GM15510 (cell line): Measurements from ENCODE around the gene SVEP1.

Source experiments
- POLR2A ChIP-seq: IDR thresholded peaks from 3 replicates; pipeline ENCODE4 v1.6.1; 2011; ENCODE audit warnings: borderline replicate concordance; ENCODE audit not compliant: insufficient read length; ENCODE audit errors: extremely low read depth

SVEP1 gene

DNA sequence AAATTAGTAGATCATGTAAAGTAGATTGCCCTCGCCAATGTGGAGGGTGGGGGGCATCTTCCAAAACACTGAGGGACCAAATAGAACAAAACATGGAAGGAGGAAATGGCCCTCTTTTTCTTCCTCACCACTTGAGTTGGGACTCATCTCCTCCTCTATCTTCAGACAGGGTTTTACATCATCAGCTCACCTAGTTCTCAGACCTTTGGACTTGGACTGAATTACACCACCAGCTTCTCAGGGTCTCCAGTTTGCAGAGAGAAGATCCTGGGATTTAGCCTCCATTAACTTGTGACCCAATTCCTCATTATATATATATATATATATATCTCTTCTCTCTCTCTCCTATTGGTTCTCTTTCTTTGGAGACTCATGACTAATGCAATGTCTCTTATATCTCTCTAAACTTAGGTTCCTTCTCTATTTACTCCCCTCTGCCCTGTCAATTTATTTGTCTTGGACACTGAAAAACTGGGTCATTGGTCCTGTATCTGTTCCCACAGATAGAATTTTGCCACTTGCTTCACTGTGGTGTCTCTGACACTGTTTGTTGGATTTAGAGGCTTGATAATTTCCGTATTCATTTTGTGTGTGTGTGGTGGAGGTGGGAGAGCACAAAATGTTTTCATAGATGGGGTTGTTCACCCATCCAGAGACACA is 187.6 kb downstream of the SVEP1 start:
- no peak for TF ChIP-seq POLR2A

DNA sequence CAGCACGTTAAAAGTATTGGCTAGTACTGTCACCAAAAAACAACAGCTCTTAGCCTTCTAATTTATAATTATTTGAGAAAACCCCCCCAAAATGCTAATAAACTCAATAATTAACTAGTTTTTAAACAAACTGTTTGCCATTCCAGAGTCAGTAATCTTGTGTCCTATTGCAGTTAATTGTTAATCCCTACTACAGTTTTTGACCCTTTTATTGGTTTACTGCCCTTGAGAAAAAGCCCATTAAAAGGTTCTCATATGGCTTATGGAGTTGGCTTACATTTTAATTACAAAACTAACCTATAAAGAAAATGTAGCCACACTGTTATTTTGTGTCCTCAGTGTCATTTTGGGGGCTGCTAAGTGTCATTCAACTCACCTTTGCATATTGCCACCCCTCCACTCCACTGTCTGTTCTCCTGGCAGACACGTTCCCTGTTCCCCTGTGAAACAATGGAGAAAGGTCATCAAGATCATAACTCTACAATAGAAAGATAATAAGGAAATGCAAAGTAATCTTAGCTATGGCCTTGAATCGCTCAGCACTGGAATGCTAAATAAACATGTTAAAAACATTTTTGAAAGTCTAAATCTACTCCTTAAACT is 190.3 kb downstream of the SVEP1 start:
- no peak for TF ChIP-seq POLR2A

DNA sequence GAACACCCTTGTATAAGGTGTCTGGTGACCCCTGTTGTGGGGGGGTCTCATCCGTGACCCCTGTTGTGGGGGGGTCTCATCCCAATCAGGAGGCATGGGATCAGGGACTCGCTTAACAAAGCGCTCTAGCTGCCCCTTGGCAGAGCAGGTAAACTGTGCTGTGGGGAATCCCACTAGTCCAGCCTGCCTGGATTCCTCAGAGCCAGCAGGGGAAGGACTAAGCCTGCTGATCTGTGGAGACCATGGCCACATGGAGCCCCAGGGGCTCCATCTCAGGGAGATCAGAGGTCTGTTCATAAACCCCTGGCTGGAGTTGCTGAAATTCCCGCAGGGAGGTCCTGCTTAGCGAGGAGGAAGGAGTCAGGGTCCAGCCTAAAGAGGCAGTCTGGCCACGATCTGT is 196.1 kb downstream of the SVEP1 start:
- TF ChIP-seq POLR2A, result no peak

DNA sequence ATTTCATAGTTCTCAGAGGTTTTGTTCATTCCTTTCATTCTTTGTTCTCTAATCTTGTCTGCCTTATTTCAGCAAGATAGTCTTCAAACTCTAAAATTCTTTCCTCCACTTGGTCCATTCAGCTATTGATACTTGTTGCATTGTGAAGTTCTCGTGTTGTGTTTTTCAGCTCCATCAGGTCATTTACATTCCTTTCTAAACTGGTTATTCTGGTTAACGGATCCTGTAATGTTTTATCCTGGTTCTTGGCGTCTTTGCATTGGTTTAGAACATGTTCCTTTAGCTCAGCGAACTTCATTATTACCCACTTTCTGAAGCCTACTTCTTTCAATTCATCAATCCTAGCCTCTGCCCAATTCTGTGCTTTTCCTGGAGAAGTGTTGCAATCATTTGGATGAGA is 196.8 kb downstream of the SVEP1 start:
- TF ChIP-seq POLR2A, result no peak

DNA sequence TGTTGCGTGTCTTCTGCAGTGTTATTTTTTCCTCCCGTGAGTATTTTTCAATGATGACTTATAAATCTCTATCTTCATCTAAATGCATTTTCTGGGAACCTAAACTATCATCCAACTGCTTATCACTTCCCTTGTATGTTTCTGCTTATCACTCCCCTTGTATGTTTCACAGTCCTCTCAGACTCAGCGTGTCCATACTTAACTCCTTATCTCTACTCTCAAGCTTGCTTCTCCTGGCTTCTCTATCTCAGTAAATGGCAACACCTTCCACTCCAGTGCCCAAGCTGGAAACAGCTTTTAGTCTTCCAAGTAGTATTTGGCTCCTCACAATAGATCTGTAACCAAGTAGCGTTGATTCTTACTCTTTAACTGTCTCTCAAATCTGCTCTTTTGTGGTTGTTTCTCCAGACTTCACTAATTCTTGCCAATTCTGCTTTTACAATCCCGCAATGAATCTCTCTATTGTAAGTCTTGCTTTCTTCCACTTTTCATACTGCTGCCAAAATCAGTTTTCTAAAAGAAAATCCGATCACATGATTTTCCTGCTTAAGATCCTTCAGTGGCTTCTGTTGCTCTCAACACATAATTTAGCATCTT is 208.0 kb downstream of the SVEP1 start:
- TF ChIP-seq POLR2A, result no peak

DNA sequence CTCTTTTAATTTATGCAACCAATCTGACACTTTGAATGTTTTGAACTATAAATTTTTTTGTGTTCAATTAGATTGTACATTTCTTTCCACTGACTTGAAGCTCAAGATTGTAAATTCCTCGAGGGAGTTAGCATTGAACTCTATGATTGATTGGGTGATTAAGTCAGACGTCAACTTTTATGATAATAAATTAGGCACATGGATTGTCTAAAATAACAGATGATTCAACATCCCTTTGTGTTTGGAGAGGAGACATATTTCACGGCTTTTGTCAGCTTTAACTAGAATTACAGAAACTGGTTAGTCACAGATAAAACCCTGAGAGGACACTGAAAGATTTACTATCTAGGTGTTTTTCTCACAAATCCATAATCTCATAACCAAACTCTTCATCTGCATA is 209.2 kb downstream of the SVEP1 start:
- no peak for TF ChIP-seq POLR2A

DNA sequence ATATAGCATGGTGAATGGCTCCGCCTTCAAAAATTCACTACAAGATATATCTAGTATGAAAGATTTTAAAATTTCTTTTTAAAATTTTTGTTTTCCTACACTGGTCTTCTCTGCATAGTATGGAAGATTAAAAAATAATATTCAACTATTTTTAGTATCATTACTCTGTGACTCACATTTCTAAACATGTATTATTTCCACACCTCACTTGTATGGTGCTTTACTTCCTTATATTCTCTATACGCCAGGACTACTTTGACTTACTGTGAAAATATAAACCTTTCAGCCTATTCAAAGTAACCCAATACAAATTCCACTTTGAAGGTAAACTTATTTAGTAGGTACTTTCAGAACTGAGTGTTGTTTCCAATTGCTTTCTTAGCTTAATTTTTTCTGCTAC is 215.1 kb downstream of the SVEP1 start:
- no peak for TF ChIP-seq POLR2A

DNA sequence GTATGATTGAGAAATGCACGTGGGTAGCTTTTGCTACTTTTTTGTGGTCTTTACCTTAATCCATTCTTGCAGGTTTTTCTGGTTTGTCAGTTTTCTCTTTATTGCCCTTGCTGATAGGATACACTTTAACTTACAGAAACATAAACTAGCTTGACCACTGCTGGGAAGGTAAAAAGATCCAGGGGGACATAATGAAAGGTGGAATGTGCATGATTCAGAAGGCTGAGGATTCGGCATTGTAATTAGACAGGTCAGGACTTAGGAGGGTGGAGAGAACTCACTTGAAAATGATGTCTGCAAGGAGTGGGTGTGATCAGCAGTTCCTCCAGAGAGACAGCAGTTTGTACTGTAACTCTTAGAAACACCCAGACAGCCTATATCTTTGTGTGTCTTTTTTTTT is 222.0 kb downstream of the SVEP1 start:
- no peak for TF ChIP-seq POLR2A

DNA sequence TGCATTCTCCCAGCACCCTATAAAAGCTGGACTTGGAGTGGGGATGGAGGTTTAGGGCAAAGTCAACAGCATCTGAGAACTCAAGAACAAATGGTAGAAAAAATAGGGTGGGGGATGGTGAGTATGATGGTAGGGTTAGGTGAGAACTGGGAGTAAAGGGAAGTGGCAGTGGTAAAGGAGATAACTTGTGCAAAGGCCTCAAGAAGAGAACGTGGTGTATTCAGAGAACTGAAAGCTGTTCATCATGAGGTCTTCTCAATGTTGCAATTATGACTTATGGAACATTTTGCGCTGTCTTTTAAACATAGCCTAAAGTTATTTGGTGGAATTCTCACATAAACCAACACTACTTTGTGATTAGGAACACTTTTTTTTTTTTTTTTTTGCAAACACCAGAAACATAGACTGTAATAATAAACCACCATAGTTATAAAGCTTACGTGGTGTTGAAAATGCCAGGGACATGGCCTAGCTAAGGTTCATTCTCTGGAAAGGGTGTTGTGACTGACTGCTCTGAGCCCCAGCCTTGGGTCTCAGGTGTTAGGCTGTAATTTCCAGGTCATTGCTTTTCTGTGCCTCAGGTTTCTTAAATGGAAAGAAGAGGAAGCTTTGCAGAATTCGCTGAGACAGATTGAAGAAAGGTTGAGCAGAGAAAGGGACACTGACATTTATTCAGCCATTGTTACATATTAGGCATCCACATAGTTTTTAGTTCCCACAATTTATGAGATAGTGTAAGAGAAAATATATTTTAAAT is 222.7 kb downstream of the SVEP1 start:
- TF ChIP-seq POLR2A, result no peak

DNA sequence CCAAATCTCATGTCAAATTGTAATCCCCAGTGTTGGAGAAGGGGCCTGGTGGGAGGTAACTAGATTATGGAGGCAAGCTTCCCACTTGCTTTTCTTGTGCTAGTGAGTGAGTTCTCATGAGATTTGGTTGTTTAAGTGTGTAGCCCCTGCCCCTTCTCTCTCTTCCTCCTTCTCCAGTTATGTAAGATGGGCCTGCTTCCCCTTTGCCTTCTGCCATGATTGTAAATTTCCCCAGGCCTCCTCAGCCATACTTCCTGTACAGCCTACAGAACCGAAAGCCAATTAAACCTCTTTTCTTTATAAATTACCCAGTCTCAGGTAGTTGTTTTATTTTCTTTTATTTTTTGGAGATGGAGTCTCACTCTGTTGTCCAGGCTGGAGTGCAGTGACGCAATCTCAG is 223.6 kb downstream of the SVEP1 start:
- no peak for TF ChIP-seq POLR2A

DNA sequence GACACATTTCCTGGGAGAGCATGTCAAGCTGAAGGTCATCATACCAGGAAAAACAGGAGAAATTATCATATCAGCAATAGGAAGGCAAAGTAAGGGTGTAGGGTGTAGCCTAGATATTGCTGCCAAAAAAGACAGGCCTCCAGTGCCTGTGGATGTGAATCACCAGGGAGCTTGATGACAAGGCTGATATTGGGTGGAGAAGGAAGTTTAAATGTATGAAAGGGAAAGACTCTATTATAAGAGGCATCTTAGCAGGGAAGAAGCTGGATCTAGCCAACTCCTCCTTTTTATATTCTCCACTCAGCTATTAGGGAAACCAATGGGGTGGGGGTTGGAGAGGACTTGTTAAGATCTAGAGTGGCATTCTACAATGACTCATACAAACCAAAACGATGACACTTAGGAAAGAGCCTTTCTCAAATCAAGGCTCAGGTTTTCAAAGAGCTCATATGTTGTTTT is 228.5 kb downstream of the SVEP1 start:
- no peak for TF ChIP-seq POLR2A

DNA sequence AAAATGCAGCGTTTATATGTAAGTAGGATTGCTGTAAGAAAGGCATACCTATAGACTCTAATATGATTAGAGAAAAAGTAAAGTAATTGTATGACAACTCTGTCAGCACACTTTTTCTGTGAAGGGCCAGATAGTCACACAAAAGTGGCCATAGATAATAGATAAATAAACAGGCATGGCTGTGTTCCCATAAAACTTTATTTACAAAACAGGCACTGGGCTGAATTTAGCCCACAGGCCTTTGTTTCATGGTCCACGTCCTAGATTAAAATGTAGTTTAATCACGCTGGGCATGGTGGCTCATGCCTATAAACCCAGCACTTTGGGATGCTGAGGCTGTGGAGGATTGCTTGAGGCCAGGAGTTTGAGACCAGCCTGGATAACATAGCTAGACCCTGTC is 233.2 kb downstream of the SVEP1 start:
- TF ChIP-seq POLR2A, result no peak

DNA sequence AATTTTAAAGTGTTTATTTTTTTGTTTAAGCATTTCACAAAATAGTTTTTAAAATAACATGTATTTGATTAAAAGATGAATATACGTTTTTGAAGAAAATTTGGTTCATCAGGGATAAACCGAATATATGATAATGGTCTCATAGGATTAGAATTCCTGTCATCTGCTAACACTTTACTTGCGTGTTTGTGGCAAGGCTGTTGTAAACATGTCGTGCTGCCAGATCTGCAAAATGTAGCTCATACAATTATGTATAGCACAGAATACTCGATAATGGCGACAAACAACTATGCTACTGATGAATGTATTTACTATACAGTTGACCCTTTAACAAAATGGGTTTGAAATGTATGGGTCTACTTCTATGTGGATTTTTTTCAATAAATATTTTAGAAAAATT is 234.7 kb downstream of the SVEP1 start:
- TF ChIP-seq POLR2A, result no peak

DNA sequence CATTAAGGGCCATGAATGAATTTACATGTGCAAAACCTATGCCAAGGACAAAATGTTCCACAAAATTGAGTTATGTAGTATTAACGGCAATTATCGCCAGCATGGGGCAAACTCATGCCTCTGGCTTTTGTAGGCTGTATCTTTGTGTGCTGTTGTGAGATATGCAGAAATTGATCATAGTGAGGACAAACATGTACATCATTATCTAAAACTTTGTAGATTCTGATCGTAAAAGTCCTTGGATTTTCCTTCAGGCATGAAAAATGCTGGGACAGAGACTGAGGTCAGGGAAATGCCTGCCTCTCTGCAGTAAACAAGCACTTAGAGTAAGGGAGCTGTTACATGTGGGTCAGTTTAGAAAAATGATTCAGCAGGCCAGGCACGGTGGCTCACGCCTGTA is 236.0 kb downstream of the SVEP1 start:
- no peak for TF ChIP-seq POLR2A

DNA sequence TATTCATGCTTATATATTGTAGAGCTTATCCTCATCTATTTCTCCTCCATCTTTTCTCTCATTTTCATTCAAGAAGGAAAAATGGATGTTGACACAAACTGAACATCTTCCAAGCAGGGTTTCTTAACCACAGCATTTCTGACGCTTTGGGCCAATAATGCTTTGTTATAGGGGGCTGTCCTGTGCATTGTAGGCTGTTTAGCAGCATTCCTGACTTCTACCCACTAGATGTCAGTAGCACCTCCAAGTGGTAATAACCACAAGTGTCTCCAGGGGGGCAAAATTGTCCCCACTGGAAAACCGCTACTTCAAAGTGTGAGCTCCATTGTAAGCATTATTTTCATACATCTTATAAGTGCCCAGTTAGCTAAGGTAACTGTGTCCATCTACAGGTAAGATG is 239.2 kb downstream of the SVEP1 start:
- no peak for TF ChIP-seq POLR2A
